NOMO-1 treated with DMSO at 0.1 percent for 48 hours (cell line): ENCODE measurements around the gene RGS11.

Experiments used
- DNase-seq: peaks from one replicate; lab custom pipeline; 2025; ENCODE audit not compliant: unreplicated experiment; lab: John Stamatoyannopoulos, UW

Gene RGS11

DNA sequence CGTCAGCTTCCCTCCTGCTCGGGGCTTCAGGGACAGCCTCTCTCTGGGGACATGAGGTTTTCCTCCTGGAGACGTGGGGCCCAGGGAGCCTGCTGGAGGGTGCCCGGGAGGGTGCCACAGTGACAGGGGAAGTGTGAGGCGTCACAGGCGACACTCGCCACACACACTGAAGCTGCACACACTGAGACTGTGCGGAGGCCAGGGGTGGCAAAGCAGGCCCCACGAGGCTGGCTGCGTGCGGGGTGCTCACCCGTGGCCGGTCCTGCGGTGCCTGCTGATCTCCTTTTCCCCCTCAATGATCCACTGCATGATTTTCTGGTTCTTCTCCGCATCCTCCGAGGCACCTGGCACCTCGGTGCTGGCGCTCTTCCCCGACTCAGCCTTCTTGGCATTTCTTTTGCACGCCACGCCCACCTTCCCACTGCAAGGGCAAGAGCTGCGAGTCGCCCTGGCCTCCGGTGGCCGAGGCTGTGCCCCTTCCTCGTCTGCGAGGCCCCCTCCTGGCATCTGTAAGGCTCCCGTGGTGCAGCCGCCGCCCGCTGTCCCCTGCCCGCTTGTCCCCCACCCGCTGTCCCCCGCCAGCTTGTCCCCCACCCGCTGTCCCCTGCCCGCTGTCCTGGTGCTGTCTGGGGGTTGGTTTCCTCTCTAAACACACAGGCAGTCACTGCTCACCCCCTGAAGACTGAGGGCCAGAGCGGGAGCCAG lies 21.2 kb upstream of the RGS11 start:
- no peak for DNase-seq

DNA sequence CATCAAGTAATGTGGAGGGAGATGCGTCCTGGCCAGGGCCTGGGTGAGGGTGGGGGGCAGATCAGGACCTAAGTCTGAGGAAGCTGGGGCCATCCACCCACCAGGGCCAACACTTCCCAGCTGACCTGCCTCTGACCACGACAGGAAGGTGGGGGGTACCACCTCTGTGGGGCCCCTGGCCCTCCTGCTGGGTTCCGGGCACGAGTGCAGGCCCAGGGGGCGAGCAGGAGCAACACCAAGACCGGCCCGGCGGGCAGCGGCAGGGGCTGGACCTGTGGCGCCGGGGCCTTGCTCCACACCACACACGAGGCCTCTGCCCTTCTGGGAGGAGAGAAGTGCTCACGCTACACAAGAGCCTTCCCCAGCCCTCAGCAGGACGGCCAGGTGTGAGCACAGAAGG lies 20.5 kb upstream of the RGS11 start:
- no peak for DNase-seq

DNA sequence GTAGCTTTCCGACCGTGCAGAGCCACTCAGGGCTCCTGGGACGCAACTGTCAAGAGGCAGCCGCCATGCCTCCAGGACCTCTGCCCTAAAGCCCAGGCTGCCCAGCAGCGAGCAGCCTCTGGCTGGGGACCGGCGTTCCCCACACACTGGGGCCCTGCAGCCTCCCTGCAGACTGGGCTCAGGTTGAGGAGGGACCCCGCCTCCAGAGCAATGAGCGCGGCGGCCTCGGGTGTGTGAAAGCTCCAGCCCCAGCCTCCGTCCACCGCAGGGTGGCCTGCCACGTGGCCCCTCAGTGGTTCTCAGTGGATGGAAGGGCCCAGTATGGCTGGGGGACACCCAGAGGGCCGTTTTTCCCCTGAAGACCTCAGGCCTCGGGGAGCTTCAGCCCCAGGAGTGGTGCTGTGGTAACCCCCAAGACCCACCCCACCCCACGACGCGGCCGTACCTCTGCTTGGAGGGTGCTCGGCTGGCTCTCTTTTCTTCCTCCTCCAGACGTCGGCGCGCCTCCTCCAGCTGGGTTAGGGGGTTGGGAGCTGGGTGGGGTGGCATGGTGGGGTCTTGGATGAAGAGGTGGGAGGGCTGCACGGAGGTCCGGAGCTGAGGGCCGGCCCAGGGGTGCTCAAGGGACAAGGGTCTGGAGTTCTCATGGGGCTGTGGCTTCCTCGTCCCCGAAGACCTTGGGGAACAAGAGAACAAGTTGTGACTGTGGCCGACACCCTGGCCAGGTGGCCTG lies 17.5 kb upstream of the RGS11 start:
- no peak for DNase-seq

DNA sequence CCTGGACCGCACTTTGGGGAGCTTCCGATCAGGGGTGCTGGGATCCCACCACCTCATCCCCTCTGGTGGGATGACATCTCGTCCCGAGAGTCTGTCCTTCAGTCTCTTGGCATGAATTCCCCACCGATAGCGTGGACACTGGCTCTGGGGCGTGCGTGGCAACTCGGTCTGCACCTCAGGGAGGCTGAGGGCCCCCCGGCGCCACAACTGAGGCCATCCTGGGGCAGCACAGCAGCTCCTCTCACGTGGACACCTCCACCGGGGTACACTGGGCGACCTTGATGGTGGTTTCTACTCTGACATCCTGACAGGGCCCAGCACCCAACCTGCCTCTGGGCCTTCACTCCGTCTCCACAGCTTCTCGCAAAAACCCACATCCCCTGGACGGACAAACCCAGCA lies 15.8 kb upstream of the RGS11 start:
- no peak for DNase-seq

DNA sequence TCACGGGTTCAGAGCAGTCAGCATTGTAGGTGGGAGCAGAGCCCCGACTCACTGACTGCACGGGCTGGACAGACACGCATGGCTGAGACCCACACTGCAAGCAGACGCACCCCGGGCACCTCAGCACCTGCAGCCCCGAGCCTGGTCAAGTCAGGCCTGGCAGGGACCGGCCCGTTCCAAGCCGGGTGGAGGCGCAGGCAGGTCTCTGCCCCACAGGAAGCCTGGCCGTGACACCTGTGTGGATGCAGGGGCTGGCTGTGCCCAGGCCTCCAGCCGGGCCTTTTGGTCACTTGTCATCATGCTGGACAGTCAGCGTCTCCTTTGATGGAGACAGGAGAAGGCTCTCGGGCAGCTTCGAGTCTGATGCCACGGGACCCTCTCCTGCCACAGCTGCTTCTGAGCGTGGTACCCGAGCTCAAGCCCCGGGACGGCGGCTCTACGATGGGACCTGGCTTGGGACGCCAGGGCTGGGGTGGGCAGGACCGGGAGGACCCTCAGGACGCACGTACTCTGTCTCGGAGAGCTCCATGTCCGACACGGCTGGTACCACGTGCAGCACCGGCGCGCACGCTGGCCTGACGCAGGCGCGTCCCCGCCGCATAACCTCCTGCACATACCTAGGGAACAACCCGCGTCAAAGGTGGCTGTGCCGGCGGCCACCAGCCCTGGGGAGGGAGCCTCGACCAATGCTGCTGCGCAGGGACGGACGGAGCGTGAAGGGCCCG lies 15.1 kb upstream of the RGS11 start:
- DNase-seq, result no peak

DNA sequence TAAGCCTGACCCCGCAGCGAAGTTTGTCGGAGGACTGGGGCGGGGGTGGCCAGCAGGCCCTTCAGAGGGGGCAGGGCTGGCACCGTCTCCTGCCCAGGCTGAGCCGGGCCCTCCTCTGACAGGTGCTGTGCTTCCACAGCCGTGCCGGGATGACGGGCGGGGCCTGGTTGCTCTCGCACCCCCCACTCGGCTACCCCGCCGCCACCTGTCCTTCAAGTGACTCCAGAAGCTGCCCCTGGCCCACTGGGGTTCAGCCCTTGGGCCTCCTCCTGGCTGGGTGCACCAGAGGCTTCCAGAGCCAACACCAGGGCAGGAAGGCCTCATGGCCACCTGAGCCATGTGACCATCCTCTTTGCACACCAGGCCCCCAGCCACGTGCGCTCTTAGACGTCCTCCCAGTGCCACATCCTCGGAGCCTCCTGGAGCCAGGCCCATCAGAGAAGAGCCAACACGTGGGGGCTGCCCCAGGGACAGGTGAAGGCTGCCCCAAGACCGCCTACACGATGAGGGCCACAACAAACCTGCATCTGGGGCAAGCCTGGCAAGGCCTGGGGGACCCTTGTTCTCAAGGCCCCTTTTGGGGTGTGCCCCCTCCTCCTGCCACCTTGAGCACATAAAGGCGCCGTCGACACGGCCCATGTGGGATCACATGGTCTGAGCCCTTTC lies 14.4 kb upstream of the RGS11 start:
- DNase-seq, result no peak

DNA sequence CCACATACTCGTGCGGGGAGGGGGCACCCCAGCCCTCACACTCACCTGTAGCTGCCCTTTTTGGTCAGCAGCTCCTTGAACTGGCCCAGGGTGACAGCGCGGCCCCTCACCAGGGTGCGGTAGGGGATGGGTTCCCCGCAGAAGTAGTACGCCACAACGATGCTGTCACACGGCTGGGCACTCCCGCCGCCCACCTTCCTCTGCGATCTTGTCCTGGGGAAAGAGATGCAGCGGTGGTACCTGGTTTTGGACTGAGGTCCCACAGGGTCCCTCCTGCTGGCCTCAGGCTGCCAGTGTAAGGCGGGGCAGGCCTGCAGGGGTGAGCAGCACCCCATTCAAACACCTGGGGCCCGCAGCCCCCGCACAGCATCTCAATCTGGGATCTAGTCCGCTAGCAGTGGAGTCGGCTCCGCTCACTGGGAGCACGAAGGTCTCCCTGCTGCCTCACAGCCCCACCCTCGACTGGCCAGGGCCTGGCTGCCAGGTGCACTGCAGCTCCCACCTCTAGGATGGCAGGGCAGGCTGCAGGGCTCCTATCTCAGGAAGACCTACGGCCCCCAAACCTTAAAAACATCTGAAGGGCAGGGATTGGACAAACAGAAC lies 13.8 kb upstream of the RGS11 start:
- DNase-seq, result no peak

DNA sequence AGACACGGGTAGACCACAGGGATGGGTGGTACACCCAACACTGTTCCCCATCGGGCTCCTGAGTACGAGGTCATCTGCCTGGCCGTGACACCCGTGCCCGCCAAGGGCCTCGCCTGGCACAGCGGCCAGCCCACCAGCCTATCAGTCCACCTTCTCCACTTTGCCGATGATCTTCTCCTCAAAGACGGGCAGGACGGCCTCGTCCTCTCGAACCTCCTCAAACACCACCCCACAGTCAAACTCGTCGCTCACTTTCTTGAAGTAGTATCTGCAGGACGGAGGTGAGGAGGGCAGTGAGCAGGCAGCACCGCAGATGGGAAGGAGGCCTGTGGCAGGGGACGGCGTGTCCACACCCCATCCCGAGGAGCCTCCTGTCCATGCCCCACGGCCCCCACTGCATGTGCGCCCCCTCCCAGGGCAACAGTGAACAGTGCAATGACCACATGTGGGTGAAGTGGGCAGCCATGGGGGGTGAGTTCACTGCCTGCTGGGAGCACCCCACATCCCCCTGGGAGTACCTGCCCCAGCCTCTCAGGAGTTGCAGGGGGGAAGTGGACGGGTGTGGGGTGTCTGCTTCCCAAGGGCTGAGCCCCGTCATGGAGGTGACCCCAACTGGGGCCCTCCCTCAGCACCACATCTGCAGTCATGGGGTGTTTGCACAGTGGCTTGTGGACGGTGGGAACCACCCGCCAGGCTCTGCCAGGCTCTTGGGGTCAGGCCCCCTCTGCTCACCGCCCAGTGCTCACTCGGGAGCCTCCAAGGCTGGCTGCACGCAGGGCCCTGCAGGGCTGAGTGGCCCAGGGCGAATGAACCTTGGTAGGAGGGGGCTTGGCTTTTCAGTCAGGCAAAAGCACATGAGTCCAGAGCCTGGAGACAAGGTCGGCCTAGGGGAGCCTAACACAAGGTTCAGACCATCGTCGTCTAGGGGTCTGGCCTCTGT lies 12.5 kb upstream of the RGS11 start:
- no peak for DNase-seq

DNA sequence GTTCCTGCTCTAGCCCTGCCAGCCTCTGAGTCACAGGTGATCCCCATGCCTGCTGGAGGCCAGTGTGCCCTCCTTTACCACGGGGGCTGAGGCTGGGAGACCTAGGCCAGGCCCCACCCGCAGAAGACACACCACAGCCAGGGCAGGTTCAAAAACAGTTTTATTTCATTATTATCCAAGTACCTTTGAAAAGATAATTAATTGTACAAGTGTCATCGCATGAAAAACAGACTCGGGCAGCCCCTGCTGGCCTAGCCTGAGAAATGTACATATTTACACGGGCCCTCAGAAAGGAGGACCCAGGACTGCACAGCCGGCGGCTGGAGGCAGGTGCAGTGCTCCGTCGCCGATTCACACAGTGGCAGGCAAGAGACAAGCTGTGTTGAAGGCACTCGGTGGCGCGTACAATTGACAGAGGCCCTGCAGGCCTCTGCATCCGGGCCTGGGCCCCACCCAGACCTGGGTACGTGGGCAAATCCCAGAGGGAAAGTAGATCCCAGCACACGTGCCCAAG lies 11.6 kb upstream of the RGS11 start:
- DNase-seq, result no peak

DNA sequence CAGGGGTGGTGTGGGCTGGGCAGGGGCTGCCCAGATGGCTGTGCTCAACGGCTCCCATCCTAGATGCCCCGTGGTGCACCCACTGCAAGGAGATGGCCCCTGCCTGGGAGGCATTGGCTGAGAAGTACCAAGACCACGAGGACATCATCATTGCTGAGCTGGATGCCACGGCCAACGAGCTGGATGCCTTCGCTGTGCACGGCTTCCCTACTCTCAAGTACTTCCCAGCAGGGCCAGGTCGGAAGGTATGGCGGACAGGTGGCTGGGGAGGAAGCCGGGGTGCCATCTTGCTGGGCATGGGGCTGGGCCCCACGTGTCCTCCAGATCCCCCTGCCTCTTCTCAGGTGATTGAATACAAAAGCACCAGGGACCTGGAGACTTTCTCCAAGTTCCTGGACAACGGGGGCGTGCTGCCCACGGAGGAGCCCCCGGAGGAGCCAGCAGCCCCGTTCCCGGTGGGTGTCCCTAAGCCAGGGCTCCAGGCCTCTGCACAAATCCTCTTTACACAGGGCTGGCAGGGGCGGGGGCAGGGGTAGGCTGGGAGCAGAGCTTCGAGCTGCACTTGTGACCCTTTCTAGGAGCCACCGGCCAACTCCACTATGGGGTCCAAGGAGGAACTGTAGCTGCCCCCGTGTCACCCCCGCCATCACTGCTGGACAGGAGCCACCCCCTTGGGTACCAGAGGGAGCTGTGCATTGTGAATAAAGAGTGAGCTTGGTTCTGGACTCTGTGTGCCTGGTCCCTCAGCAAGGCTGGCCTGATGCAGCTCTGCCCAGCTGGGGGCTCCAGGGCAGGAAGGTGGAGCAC lies 10.9 kb upstream of the RGS11 start:
- no peak for DNase-seq

DNA sequence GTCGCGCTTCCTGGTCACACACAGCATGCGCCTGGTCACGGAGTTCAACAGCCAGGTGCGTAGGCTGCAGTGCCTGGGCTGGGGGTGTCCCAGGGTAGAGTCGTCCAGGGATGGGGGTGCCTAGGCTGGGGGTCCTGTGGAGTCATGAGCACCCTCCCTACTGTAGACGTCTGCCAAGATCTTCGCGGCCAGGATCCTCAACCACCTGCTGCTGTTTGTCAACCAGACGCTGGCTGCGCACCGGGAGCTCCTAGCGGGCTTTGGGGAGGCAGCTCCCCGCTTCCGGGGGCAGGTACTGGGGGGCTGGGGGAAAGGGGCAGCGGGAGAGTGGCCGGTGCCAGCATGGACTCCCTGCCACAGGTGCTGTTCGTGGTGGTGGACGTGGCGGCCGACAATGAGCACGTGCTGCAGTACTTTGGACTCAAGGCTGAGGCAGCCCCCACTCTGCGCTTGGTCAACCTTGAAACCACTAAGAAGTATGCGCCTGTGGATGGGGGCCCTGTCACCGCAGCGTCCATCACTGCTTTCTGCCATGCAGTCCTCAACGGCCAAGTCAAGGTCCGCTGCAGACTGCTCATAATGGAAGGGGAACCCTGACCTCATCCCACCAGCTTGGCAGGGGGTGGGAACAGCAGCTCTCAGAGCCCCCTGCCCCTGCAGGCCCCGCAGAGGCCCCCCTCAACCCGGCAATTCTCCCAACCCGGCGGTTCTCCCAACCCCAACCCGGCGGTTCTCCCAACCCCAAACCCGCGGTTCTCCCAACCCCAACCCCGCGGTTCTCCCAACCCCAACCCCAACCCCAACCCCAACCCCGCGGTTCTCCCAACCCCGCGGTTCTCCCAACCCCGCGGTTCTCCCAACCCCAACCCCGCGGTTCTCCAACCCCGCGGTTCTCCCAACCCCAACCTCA lies 9.7 kb upstream of the RGS11 start:
- no peak for DNase-seq

DNA sequence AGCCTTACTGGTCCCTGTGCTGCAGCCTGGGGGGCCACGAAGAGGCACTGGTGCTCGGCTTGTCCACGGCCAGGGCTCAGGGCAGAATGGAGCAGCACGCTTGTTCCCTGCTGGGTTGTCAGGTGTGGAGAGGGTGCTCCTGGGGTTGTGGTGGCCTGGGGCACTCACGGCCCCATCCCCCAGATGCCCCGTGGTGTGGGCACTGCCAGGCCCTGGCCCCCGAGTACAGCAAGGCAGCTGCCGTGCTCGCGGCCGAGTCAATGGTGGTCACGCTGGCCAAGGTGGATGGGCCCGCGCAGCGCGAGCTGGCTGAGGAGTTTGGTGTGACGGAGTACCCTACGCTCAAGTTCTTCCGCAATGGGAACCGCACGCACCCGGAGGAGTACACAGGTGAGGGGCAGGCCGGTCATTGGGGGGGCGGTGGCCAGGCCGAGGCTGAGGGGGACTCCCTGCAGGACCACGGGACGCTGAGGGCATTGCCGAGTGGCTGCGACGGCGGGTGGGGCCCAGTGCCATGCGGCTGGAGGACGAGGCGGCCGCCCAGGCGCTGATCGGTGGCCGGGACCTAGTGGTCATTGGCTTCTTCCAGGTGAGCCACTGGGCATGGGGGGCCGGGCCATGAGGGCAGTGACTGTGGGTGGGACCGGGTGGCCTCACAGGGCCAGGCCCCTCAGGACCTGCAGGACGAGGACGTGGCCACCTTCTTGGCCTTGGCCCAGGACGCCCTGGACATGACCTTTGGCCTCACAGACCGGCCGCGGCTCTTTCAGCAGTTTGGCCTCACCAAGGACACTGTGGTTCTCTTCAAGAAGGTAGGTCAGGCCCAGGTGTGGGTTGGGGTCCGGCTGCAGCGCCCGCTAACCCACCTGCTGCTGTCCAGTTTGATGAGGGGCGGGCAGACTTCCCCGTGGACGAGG lies 8.7 kb upstream of the RGS11 start:
- DNase-seq, result no peak

DNA sequence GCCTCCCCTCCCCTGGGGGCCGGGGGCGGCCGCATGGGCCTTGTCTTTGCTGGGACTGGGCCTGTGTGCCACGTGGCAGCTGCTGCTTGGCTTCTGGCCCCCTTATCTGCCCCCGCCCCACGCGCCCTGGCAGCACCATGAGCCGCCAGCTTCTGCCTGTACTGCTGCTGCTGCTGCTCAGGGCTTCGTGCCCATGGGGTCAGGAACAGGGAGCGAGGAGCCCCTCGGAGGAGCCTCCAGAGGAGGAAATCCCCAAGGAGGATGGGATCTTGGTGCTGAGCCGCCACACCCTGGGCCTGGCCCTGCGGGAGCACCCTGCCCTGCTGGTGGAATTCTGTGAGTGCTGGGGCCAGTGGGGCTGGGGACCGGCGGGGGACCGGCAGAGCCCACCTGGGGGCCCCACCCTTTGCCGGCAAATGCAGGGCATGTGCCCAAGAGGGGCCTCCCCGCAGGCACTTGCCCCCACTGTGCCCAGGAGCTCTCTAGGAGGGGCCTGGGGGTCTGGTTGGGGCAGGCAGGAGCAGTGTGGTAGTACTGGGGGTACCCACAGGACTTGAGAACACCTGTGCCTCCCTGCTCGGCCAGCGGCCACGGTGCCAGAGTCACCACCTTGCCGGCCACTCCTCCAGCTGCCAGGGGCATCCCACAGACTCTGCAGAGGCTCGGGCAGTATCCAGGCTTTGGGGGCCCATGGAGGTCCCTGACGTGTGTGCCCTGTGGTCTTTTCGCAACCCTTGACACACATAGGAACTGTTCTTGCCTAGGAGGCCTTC lies 7.5 kb upstream of the RGS11 start, which contains the start of gene PDIA2:
TSS of gene PDIA2 (plus strand) at position 132 of the 773 bp plus-strand sequence. CDS start at position 138, 6 bp downstream.
- no peak for DNase-seq

DNA sequence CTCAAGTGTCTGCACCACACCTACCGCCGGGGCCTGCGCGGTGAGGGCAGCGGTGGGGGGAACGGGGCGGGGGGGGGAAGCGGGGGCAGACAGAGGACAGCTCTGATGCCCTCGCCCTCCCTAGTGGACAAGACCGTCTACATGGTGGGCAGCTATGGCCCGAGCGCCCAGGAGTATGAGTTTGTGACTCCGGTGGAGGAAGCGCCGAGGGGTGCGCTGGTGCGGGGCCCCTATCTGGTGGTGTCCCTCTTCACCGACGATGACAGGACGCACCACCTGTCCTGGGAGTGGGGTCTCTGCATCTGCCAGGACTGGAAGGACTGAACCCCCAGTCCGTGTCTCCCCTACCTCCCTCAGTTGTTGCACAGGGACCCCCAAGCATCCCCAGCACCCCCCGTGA lies 6.7 kb upstream of the RGS11 start:
- DNase-seq, result no peak

DNA sequence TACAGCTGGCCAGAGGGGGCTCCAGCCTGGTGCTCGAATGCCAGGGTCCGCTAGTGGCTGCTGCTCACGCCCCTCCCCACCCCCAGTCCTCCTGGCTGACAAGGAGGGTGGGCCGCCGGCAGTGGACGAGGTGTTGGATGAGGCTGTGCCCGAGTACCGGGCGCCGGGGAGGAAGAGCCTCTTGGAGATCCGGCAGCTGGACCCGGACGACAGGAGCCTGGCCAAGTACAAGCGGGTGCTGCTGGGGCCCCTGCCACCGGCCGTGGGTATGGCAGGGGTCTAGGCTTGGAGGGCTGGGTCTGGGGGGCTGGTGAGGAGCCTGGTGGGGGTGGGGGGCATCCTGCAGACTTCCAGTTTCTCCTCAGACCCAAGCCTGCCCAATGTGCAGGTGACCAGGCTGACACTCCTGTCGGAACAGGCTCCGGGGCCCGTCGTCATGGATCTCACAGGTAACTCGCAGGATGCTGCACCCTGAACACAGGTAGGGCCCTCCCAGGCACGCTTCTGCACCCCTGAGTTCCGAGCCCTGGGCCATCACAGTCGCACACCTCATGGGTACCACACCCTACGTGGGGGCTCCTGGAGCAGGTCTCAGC lies 6.0 kb upstream of the RGS11 start:
- DNase-seq, result no peak
